ENCODE results near the gene KLRD1.
"Not testable (repeated sequence)": the region's sequence is repeated elsewhere in the genome, so short reads cannot be mapped to it uniquely, and the experiment has no call there.

GRCh38 chr12:10367714-10368113 lies 60.0 kb downstream of the KLRD1 start:
- TF ChIP-seq ARNTL (CRISPR knock-in tag; IDR thresholded peaks at IDR 0.05; ENCODE audit: borderline replicate concordance, low read depth); ISL1 (CRISPR knock-in tag; IDR thresholded peaks at IDR 0.05); PATZ1 (CRISPR knock-in tag; IDR thresholded peaks at IDR 0.05; ENCODE audit: borderline replicate concordance); BACH2 (CRISPR knock-in tag; IDR thresholded peaks at IDR 0.05; ENCODE audit: borderline replicate concordance); ZNF70 (CRISPR knock-in tag; IDR thresholded peaks at IDR 0.05); CSDC2 (CRISPR knock-in tag; IDR thresholded peaks at IDR 0.05); RARB (CRISPR knock-in tag; IDR thresholded peaks at IDR 0.05); ZC3H10 (CRISPR knock-in tag; IDR thresholded peaks at IDR 0.05); ZFP30 (CRISPR knock-in tag; IDR thresholded peaks at IDR 0.05); ZFP3 (CRISPR knock-in tag; IDR thresholded peaks at IDR 0.05); CREB5 (CRISPR knock-in tag; IDR thresholded peaks at IDR 0.05; ENCODE audit: low read depth); SNAI2 (CRISPR knock-in tag; IDR thresholded peaks at IDR 0.05): not testable (repeated sequence)
